Neural cell (in vitro differentiated cells): ENCODE measurements around the gene ADSS2. TPM values are rescaled to one million over a fixed set of nuclear protein-coding genes. Genes with fewer than 3 reads are reported as not detected.

Experiments
- H2AFZ ChIP-seq: fragments of 200-600, 300-800 bp; sonication (generic), shearing (Covaris generic); 2 replicates; pipeline ENCODE4 v1.6.0; 2014; ENCODE audit warnings: low read depth, mild to moderate bottlenecking, antibody characterized with exemption, low read length, moderate library complexity
- H3F3A ChIP-seq: fragments of 200-600 bp; shearing (Covaris generic); 2 replicates; pipeline ENCODE4 v1.6.1; 2016; ENCODE audit warnings: mild to moderate bottlenecking, moderate library complexity, mixed read lengths, antibody characterized with exemption, low read length; ENCODE audit not compliant: insufficient read depth, poor library complexity, severe bottlenecking
- H3K27ac ChIP-seq: fragments of 200-600, 300-800 bp; sonication (generic), shearing (Covaris generic); 2 replicates; pipeline ENCODE4 v1.5.1; 2014; ENCODE audit warnings: mild to moderate bottlenecking, low read length, moderate library complexity
- H3K27me3 ChIP-seq: fragments of 300-800, 200-600 bp; sonication (generic), shearing (Covaris generic); 2 replicates; pipeline ENCODE4 v1.6.0; 2014; ENCODE audit warnings: mild to moderate bottlenecking, low read depth, low read length, moderate library complexity; ENCODE audit not compliant: insufficient read depth
- H3K36me3 ChIP-seq: fragments of 300-800, 200-600 bp; sonication (generic), shearing (Covaris generic); 2 replicates; pipeline ENCODE4 v1.5.1; 2014; ENCODE audit warnings: mild to moderate bottlenecking, antibody characterized with exemption, low read length, moderate library complexity; ENCODE audit not compliant: insufficient read depth
- H3K4me2 ChIP-seq: fragments of 300-800, 200-600 bp; sonication (generic), shearing (Covaris generic); 2 replicates; pipeline ENCODE4 v1.6.0; 2014; ENCODE audit warnings: mild to moderate bottlenecking, low read length
- H3K4me3 ChIP-seq: fragments of 300-800, 200-600 bp; sonication (generic), shearing (Covaris generic); 2 replicates; pipeline ENCODE4 v1.5.1; 2014; ENCODE audit warnings: mild to moderate bottlenecking, low read length, moderate library complexity
- H3K79me2 ChIP-seq: fragments of 200-600 bp; shearing (Covaris generic); replicated peaks from 2 replicates; pipeline ENCODE4 v1.6.0; 2014; ENCODE audit warnings: mild to moderate bottlenecking, low read length, moderate library complexity; ENCODE audit not compliant: insufficient read depth
- H3K9ac ChIP-seq: fragments of 300-800, 200-600 bp; sonication (generic), shearing (Covaris generic); 2 replicates; pipeline ENCODE4 v1.6.1; 2016; ENCODE audit warnings: mild to moderate bottlenecking, low read length, mixed read lengths
- H3K9me2 ChIP-seq: fragments of 200-600 bp; shearing (Covaris generic); 2 replicates; pipeline ENCODE4 v1.6.1; 2016; ENCODE audit warnings: mild to moderate bottlenecking, low read length, mixed read lengths; ENCODE audit not compliant: insufficient read depth
- H3K9me3 ChIP-seq: fragments of 200-600, 300-800 bp; sonication (generic), shearing (Covaris generic); 2 replicates; pipeline ENCODE4 v1.6.1; 2016; ENCODE audit warnings: mild to moderate bottlenecking, mixed run types, low read length, moderate library complexity, mixed read lengths
- H4K20me1 ChIP-seq: fragments of 200-600 bp; shearing (Covaris generic); 2 replicates; pipeline ENCODE4 v1.6.1; 2016; ENCODE audit warnings: mild to moderate bottlenecking, mixed run types; ENCODE audit not compliant: insufficient read depth
- EP300 ChIP-seq: fragments of 450-650 bp; conservative IDR thresholded peaks from 2 replicates; pipeline ENCODE4 v1.6.1; 2014; ENCODE audit warnings: antibody characterized with exemption, mild to moderate bottlenecking, moderate library complexity; ENCODE audit not compliant: poor library complexity, severe bottlenecking
- EZH2 ChIP-seq: fragments of 200-600, 300-800 bp; shearing (Covaris generic), sonication (generic); IDR thresholded peaks from 2 replicates; pipeline ENCODE4 v1.6.1; 2014; ENCODE audit warnings: antibody characterized with exemption, low read length, borderline replicate concordance, mild to moderate bottlenecking; ENCODE audit not compliant: insufficient read depth, poor library complexity, severe bottlenecking
- MXI1 ChIP-seq: fragments of 450-650 bp; conservative IDR thresholded peaks from 2 replicates; pipeline ENCODE4 v1.6.1; 2014; ENCODE audit warnings: antibody characterized with exemption, mild to moderate bottlenecking; ENCODE audit not compliant: poor library complexity, severe bottlenecking
- POLR2AphosphoS5 ChIP-seq: IDR thresholded peaks from 2 replicates; pipeline ENCODE4 v1.6.1; 2012
- RAD21 ChIP-seq: fragments of 450-650 bp; conservative IDR thresholded peaks from 2 replicates; pipeline ENCODE4 v1.6.1; 2014; ENCODE audit warnings: antibody characterized with exemption, mild to moderate bottlenecking, moderate library complexity
- REST ChIP-seq: IDR thresholded peaks from 2 replicates; pipeline ENCODE4 v1.6.1; 2012; ENCODE audit warnings: borderline replicate concordance
- SMC3 ChIP-seq: fragments of 450-650 bp; conservative IDR thresholded peaks from 2 replicates; pipeline ENCODE4 v1.6.1; 2014; ENCODE audit warnings: antibody characterized with exemption, mild to moderate bottlenecking, moderate library complexity; ENCODE audit not compliant: poor library complexity
- TAF1 ChIP-seq: IDR thresholded peaks from 2 replicates; pipeline ENCODE4 v1.6.1; 2012; ENCODE audit warnings: low read depth
- polyA plus RNA-seq: library from polyadenylated mRNA; depleted of rRNA; stranded (reverse); fragments of >200 nt; gene quantifications from 2 replicates; pipeline ENCODE4 v1.2.3, GENCODE V29; 2014
- TF ChIP-seq, protein P1 (sequence below): fragments of 450-650 bp; IDR thresholded peaks from 2 replicates; pipeline ENCODE4 v1.5.1; 2014; ENCODE audit warnings: antibody characterized with exemption, mild to moderate bottlenecking, moderate library complexity; ENCODE audit not compliant: poor library complexity, severe bottlenecking

The ADSS2 gene
- polyA plus RNA-seq, 1 donor from 2014 or later = 86.1 TPM

DNA sequence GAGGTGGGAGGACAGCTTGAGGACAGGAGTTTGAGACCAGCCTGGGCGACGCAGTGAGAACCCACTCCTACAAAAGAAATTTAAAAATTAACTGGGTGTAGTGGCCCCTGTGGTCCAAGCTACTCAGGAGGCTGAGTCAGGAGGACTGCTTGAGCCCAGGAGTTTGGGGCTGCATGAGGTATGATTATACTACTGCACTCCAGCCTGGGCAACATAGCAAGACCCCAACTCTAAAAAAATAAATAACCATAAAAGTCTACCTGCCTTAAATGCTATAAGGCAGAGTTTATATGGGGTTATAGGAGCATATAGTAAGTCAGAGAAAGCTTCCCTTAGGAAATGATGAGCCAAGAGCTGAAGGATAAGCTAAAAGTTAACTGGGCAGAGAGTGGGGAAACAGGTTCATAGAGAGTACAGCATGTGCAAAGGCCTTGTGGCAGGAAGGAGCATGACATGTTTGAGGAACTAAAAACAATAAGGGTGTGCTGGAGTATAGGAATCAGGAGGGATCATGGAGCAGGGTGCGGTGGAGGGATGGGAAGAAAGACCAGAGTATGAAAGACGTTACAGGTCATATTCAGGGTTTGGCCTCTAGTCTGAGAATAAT lies 68.3 kb downstream of the ADSS2 start:
- Histone ChIP-seq H2AFZ (no peak overlapping the region), H3K9me3 (no peaks in the 10 kb centered on the region), H3K36me3 (no peaks in the 10 kb centered on the region), H3K27me3 (no peaks in the 10 kb centered on the region), H3K27ac (no peak overlapping the region), H3F3A (no peaks in the 10 kb centered on the region), H3K9me2 (no peaks in the 10 kb centered on the region), H3K79me2 (no peaks in the 10 kb centered on the region), H3K4me2 (no peak overlapping the region), H3K9ac (no peak overlapping the region), H4K20me1 (no peaks in the 10 kb centered on the region), H3K4me3 (no peak overlapping the region)
- TF ChIP-seq, protein P1, sequence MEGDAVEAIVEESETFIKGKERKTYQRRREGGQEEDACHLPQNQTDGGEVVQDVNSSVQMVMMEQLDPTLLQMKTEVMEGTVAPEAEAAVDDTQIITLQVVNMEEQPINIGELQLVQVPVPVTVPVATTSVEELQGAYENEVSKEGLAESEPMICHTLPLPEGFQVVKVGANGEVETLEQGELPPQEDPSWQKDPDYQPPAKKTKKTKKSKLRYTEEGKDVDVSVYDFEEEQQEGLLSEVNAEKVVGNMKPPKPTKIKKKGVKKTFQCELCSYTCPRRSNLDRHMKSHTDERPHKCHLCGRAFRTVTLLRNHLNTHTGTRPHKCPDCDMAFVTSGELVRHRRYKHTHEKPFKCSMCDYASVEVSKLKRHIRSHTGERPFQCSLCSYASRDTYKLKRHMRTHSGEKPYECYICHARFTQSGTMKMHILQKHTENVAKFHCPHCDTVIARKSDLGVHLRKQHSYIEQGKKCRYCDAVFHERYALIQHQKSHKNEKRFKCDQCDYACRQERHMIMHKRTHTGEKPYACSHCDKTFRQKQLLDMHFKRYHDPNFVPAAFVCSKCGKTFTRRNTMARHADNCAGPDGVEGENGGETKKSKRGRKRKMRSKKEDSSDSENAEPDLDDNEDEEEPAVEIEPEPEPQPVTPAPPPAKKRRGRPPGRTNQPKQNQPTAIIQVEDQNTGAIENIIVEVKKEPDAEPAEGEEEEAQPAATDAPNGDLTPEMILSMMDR = no peak
- TF ChIP-seq MXI1 (no peak), POLR2AphosphoS5 (no peak), SMC3 (no peak), EP300 (no peak), RAD21 (no peak), TAF1 (no peak), EZH2 (no peak), REST (no peak)

GRCh38 chr1:244381878-244382565 lies 69.7 kb downstream of the ADSS2 start:
- TF ChIP-seq SMC3 = no peak
- no peak for TF ChIP-seq EP300
- TF ChIP-seq MXI1 = no peak
- TF ChIP-seq RAD21 = no peak
- TF ChIP-seq, protein P1 = no peak
- no peak for TF ChIP-seq POLR2AphosphoS5
- TF ChIP-seq REST = no peak
- no peak for TF ChIP-seq TAF1
- TF ChIP-seq EZH2 = no peak
- Histone ChIP-seq H3K9me3 (no peaks in the 10 kb centered on the region), H3K4me2 (no peak overlapping the region), H3F3A (no peaks in the 10 kb centered on the region), H3K9me2 (no peaks in the 10 kb centered on the region), H4K20me1 (no peaks in the 10 kb centered on the region), H3K4me3 (no peak overlapping the region), H3K36me3 (no peaks in the 10 kb centered on the region), H3K79me2 (no peaks in the 10 kb centered on the region), H2AFZ (no peak overlapping the region), H3K27ac (no peak overlapping the region), H3K9ac (no peak overlapping the region), H3K27me3 (no peaks in the 10 kb centered on the region)
